GM19025 (cell line): ENCODE data around the gene MRTFB.
"Not testable (repeated sequence)": the region's sequence is repeated elsewhere in the genome, so short reads cannot be mapped to it uniquely, and the experiment has no call there.

Experiments
- ATAC-seq: cut with Tn5 transposase; IDR thresholded peaks from one replicate; pipeline ENCODE4 v1.9.1; 2021; ENCODE audit warnings: mild to moderate bottlenecking, low read depth, moderate library complexity; ENCODE audit not compliant: unreplicated experiment

The MRTFB gene

GRCh38 chr16:14104066-14104465, 32.9 kb downstream of the MRTFB start:
- no peak for ATAC-seq

GRCh38 chr16:14105760-14106375, 34.7 kb downstream of the MRTFB start:
- ATAC-seq: no peak

- ATAC-seq: no peak
Observed at GRCh38 chr16:14106457-14106856, 35.3 kb downstream of the MRTFB start.

DNA sequence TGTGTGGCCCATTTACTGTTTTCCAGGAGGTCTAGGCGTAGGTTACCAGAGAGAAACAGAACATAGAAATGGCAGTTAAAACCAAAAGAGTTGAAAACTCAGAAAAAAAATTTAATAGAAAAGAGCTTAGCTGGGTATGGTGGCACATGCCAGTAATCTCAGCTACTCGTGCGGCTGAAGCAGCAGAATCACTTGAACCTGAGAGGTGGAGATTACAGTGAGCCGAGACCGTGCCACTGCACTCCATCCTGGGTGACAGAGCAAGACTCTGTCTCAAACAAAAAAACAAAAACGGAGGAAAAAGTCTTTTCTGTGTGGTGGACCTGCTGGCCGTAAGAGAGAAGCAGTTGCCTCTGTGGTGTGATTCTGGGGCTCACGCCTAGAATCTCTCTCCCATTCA, 35.8 kb downstream of the MRTFB start:
- ATAC-seq: no peak

- no peak for ATAC-seq
Observed at GRCh38 chr16:14109077-14109775, 38.1 kb downstream of the MRTFB start.

- no peak for ATAC-seq
Observed at GRCh38 chr16:14109782-14110727, 38.9 kb downstream of the MRTFB start.

- no peak for ATAC-seq
Observed at GRCh38 chr16:14110728-14111251, 39.7 kb downstream of the MRTFB start.

DNA sequence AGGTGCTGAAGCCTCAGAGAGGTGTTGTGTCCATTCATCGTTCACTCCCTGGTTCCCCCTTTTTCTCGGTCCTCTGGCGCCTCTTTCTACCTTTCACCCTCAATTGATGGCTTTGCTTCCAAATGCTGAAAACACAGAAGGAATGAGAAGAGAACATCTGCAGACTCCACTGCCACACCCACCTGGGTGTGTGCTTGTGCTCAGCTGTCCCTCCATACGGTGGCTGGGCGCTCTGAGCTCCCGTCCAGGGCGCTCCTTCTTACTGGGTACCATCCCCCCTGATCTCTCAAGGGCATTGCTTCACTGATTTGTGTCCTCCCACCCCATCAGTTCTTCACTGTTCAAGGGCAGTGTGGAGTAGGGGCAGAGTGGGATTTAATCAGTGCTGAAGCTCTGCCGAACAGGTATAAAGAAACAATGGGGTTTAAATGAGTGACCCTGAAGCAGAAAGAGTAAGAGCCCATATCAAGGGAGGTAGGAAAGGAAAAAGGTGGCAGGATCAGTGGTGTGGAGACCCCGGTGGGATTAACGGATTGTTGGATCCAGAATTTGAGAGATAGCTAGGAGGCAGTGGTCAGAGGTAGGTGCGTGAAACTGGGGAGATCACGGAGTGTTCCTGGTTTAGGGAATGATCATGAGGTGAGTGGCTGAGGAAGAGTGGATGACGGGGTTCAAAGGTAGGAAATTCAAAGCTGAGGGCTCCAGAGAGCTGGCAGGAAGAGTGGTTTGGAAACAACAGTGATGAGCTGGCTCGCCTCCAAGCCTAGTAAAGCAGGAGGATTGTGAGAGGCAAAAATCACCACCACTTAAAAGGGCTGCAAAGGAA, 40.8 kb downstream of the MRTFB start:
- ATAC-seq: no peak

DNA sequence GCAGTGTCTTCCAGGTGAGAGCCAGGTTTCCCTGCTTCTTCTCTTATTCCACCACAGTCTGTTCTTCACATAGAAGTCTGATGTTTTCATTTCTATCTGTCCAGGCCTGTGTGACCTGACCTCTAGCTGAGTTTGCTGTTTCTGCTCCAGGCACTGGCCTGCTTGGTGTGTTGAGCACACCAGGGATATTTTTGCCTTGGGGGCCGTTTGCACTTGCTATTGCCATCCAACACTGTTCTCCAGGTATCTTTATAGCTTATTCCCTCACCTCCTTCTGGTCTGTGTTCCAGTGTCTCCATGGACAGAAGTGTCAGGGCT, 41.4 kb downstream of the MRTFB start:
- ATAC-seq: no peak

DNA sequence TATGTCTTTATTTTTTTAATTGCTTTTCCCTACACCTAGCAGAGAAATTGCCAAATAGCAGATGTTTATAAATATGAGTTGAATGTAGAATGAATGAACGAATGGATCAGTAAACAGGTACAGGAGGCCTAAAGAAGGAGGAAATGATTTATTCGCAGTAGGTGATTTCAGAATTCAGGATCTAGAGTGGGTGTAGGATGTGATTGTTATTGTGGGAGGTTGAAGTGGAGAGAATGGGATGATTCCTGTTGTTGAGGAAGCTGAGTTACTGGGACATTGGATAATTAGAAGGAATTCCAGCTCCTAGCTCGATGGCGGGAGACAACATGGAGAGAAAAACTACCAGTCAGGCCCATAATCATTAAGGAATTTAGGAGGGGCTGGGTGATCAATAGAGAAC, 42.2 kb downstream of the MRTFB start:
- no peak for ATAC-seq

DNA sequence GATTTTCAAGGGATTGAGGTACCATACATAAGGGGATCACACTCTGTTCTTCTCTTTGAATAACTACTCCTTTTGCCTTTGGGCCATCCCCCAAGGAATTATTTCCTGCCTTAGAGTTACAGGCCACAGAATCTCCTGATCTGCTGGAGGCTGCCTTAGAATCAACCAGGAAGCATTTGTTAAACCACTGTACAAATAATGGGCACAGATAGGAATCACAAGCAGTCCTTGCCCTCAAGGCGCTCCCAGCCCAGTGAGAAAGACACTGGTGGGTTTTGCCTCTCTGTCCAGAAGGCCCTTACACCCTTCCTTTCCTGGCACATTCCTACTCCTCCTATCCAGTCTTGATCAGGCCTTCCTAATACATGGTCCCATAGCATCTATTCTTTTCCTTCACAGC, 45.9 kb downstream of the MRTFB start:
- no peak for ATAC-seq

DNA sequence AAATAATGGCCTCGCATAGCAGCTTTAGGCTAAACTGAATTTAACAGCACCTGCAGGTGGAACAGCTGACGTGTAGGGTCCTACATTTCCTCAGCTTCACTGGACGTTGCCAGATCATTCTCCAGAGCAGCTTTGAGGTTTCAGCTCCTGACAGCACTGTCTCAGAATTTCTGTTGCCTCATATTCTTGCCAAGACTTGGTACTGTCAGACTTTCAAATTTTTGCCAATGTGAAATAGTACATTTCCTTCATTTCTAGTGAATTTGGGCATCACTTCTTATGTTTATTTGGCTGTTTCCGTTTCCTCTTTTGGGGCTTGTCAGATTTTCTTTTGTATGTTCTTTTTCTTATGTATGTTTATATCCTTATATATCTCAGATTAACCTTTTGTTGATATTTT, 48.7 kb downstream of the MRTFB start:
- no peak for ATAC-seq

DNA sequence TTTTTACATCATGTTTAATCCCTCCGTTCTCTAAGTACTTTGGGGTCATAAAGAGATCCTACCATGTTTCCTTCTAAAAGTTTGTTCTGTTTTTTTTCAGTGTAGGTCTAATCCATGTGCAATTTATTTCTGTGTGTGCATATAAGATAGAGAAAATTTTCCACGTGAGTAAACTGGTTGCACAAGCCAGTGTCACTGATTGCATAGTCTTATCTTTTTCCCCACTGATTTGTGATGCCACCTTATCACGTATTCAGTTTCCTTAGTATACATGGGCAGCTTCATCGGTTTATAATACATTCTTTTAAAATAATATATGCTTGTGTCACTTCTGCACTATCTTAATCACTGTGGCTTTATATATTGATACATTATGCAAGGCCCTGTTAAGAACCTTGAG, 49.2 kb downstream of the MRTFB start:
- no peak for ATAC-seq

GRCh38 chr16:14121142-14121541, 50.0 kb downstream of the MRTFB start:
- ATAC-seq: no peak

- no peak for ATAC-seq
Observed at GRCh38 chr16:14121872-14122271, 50.8 kb downstream of the MRTFB start.

DNA sequence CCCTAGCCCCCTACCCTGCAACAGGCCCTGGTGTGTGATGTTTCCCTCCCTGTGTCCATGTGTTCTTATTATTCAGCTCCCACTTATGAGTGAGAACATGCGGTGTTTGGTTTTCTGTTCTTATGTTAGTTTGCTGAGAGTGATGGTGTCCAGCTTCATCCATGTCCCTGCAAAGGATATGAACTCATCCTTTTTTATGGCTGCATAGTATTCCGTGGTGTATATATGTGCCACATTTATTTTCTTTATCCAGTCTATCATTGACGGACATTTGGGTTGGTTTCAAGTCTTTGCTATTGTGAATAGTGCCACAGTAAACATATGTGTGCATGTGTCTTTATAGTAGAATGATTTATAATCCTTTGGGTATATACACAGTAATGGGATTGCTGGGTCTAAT, 51.3 kb downstream of the MRTFB start:
- ATAC-seq: not testable (repeated sequence)

- ATAC-seq: no peak
Observed at GRCh38 chr16:14125000-14125681, 54.0 kb downstream of the MRTFB start.

DNA sequence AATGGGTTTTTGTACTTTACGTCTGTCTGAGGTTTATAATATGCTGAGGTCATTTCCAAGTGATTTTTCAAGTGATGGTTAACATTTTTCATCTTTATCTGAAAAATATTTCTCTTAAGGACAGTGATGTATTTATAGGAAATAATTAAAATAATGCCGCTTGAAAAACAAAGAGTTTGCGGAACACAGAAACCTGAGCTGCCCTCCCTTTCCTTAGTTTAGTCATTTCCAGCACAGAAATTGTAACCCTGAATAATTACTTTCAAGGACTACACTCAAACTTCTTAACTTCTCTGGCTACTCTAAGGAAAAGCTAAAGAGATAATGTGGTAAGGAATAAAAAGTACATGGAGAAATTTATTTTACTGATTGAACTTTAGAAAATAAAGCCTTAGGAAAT, 54.6 kb downstream of the MRTFB start:
- ATAC-seq: no peak

DNA sequence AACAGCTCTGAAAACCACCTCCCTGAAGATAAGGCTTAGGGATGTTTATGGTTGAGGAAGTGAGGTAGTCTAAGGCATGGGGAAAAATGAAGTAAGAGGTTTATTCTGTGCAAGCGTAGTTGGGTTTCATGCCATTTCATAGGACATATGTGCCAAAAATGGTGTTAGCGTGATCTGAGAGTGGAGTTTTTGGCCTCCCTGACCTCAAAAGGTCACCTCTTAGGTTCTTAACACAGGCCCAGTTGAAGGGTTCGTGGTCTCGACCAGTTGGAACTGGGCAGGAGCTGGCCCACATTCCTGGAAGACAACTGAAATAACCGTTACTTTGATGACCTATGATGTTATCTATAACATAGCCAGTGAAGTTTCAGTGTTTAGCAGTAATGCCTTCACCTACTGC, 57.0 kb downstream of the MRTFB start:
- ATAC-seq: no peak

DNA sequence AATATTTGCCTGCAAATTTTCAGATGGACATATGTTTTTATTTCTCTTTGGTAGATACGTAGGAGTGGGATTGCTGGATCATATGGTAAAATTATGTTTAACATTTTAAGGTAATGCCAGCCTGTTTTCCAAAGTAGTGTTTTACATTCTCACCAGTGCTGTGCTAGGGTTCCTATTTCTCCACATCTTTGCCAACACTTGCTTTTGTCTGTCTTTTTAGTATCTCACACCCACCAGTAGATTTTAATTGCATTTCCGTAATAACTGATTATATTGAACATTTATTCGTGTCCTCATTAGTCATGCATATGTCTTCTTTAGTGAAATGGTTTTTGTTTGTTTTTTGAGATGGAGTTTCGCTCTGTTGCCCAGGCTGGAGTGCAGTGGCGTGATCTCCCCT, 58.4 kb downstream of the MRTFB start:
- no peak for ATAC-seq
